Epithelial cell of esophagus (primary cell): ENCODE data around the gene CCNA1.
A peak's percentile ranks its signal among the peaks of the same experiment; 100 is the strongest.

Experiments used
- DNase-seq: peaks from one replicate; pipeline ENCODE4 v3.0.0; 2010; ENCODE audit warnings: low read depth
- H3K4me3 ChIP-seq: 2 replicates; pipeline ENCODE4 v1.5.1; 2011; ENCODE audit warnings: mild to moderate bottlenecking, low read length, control low read depth
- CTCF ChIP-seq: IDR thresholded peaks from 2 replicates; pipeline ENCODE4 v1.5.1; 2011; ENCODE audit warnings: low read depth, mild to moderate bottlenecking, low read length, control low read depth, inconsistent platforms; ENCODE audit not compliant: insufficient read depth; ENCODE audit errors: missing control alignments

Gene CCNA1

GRCh38 chr13:36432106-36432544, at the start of gene CCNA1:
TSS of gene CCNA1 (plus strand) at chr13:36432495. CDS start at chr13:36433057, 562 bp downstream.
- H3K4me3 ChIP-seq: peak within 1 kb of the TSS; percentile 45
- no peak for TF ChIP-seq CTCF
- DNase-seq: peak; percentile 39

GRCh38 chr13:36385489-36385888, 46.8 kb upstream of the CCNA1 start:
- no peak for TF ChIP-seq CTCF

GRCh38 chr13:36395280-36395679, 37.0 kb upstream of the CCNA1 start:
- peak; percentile 45 for TF ChIP-seq CTCF
- no peak overlapping the region for H3K4me3 ChIP-seq
- peak; percentile 58 for DNase-seq

More at GRCh38 chr13:36385489-36385888, 46.8 kb upstream of the CCNA1 start:
- peak; percentile 12 for DNase-seq
- H3K4me3 ChIP-seq: no peak overlapping the region

GRCh38 chr13:36405151-36405550, 27.1 kb upstream of the CCNA1 start:
- TF ChIP-seq CTCF: no peak
- no peak for DNase-seq
- H3K4me3 ChIP-seq: no peak overlapping the region

- no peak for TF ChIP-seq CTCF
- no peak overlapping the region for H3K4me3 ChIP-seq
- no peak for DNase-seq
Observed at GRCh38 chr13:36412736-36413135, 19.6 kb upstream of the CCNA1 start.

GRCh38 chr13:36413161-36413560, 19.1 kb upstream of the CCNA1 start:
- no peak overlapping the region for H3K4me3 ChIP-seq
- no peak for DNase-seq
- no peak for TF ChIP-seq CTCF

- H3K4me3 ChIP-seq: no peak overlapping the region
- no peak for TF ChIP-seq CTCF
- no peak for DNase-seq
Observed at GRCh38 chr13:36414461-36414860, 17.8 kb upstream of the CCNA1 start.
